DMS53 treated with DMSO at 0.1 percent for 48 hours (cell line): ENCODE results near the gene IL17RB.

Experiments used
- DNase-seq: peaks from one replicate; lab custom pipeline; 2025; ENCODE audit not compliant: unreplicated experiment; lab: John Stamatoyannopoulos, UW

The IL17RB gene

DNA sequence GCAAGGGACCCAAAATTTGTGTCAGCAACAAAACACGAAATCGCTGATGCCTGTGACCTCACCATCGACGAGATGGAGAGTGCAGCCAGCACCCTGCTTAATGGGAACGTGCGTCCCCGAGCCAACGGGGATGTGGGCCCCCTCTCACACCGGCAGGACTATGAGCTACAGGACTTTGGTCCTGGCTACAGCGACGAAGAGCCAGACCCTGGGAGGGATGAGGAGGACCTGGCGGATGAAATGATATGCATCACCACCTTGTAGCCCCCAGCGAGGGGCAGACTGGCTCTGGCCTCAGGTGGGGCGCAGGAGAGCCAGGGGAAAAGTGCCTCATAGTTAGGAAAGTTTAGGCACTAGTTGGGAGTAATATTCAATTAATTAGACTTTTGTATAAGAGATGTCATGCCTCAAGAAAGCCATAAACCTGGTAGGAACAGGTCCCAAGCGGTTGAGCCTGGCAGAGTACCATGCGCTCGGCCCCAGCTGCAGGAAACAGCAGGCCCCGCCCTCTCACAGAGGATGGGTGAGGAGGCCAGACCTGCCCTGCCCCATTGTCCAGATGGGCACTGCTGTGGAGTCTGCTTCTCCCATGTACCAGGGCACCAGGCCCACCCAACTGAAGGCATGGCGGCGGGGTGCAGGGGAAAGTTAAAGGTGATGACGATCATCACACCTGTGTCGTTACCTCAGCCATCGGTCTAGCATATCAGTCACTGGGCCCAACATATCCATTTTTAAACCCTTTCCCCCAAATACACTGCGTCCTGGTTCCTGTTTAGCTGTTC, 35.0 kb upstream of the IL17RB start:
- no peak for DNase-seq

DNA sequence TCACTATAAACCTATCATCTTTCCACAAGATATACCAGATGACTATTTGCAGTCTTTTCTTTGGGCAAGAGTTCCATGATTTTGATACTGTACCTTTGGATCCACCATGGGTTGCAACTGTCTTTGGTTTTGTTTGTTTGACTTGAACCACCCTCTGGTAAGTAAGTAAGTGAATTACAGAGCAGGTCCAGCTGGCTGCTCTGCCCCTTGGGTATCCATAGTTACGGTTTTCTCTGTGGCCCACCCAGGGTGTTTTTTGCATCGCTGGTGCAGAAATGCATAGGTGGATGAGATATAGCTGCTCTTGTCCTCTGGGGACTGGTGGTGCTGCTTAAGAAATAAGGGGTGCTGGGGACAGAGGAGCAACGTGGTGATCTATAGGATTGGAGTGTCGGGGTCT, 33.9 kb upstream of the IL17RB start:
- DNase-seq, result no peak

DNA sequence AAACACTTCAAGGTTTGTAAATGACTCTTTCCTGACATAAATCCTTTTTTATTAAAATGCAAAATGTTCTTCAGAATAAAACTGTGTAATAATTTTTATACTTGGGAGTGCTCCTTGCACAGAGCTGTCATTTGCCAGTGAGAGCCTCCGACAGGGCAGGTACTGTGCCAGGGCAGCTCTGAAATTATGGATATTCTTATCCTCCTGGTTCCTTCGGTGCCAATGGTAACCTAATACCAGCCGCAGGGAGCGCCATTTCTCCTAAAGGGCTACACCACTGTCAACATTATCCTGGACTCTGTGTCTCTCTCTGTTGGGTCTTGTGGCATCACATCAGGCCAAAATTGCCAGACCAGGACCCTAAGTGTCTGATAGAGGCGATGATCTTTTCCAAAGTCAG, 33.1 kb upstream of the IL17RB start:
- no peak for DNase-seq

DNA sequence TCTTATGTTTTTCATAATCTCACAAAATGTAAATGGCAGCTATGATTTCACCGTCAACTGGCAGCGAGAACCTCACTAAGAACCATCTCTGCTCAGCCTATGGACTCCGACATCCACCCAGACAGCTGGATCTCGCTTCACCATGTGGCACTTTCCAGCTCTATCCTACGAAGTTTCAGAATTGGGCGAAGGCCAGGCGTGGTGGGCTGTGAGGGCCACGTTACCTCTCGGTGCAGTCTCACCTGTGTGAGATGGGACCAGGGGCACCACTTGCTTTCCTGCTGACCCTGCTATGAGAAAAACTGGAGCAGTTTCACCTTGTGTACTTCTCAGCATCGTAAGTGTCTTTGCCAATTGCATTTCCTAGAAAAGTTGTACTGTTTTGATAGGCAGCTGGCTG, 32.5 kb upstream of the IL17RB start:
- no peak for DNase-seq

DNA sequence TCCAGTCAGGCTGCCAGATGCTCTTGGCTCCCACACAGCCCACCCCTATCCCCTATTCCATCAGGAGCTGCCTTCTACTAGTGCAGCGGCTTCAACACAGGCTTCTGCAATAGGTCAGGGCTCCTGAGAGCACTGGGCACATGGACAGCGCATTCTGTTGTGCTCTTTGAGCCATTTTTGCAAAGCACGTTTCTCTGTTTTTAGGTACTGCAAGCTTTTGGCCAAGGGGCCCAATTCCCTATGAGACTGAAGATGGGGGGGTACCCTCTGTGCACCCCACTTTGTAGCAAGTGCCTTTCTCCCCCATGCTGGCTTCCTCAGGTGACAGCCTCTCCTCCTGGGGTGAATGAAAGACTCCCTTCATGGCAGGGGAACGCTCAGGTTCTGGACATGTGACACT, 31.3 kb upstream of the IL17RB start:
- DNase-seq, result no peak

DNA sequence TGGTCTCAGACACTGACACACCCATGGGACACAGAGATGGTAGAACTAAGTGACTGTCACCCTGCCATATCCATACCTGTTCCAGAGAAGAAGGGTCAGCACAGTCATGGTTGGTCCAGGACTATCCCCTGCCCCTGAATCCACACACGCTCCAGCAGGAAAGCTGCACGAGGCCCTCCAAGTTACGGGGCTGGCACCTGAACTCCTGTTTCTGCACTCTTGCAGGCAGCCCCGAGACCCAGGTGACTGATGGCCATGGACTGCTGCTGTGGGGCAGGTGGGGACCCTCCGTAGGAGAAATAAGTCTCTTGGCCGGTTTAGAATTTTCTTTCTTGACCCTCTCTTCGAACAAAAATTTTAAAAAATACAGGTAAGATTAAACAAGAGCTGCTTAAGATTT, 30.7 kb upstream of the IL17RB start:
- no peak for DNase-seq

DNA sequence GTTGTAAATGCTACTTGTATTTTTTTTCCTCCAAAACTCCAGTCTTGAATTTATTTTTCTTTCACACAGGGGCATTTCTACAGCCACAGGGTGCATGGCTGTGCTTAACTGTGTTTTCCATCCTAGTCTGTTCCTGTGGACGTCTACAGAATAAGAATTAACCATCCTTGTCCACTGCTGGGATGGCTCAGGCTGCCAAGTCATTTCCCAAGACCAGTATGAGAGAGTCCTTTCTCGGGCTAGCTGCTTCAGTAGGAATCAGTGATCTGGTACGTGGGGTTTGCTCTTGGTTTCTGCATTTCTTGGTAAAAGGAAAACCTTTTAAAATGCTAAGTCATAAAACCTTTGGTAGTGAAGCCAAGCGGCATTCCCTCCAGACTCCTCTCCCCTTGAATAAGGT, 29.9 kb upstream of the IL17RB start:
- no peak for DNase-seq

DNA sequence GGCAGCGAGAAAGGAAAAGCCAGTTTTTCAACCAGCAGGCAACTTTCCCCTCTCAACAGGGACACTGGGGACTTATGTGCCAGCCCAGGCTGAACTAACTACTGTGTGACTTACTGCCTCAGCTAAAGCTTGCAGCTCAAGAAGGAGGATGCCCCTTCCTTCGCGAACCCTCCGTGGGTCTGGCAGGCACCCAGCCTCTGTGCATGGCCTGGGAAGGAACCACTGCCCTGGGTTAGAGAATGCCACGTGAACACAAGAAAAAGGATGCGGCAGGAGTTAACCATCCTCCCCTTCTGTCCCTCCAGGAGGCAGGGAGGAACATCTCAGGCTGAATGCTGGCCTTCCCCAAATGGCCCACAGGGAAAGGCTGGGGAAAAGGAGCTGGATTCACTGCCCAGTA, 29.2 kb upstream of the IL17RB start:
- no peak for DNase-seq

DNA sequence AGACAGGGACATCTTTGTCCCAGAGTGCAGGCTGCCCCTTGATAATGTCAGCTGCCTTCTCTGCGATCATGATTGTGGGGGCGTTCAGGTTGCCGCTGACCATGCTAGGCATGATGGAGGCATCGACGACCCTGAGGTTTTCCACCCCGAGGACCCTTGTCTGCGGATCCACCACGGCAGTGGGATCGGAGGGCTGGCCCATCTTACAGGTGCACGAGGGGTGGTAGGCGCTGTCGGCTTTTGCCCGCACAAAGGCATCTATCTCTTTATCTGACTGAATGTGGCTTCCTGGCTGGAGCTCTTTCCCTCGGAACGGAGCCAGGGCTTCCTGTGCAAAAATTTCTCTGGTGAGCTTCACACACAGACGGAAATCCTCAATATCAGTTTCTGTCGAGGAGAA, 28.6 kb upstream of the IL17RB start:
- no peak for DNase-seq

DNA sequence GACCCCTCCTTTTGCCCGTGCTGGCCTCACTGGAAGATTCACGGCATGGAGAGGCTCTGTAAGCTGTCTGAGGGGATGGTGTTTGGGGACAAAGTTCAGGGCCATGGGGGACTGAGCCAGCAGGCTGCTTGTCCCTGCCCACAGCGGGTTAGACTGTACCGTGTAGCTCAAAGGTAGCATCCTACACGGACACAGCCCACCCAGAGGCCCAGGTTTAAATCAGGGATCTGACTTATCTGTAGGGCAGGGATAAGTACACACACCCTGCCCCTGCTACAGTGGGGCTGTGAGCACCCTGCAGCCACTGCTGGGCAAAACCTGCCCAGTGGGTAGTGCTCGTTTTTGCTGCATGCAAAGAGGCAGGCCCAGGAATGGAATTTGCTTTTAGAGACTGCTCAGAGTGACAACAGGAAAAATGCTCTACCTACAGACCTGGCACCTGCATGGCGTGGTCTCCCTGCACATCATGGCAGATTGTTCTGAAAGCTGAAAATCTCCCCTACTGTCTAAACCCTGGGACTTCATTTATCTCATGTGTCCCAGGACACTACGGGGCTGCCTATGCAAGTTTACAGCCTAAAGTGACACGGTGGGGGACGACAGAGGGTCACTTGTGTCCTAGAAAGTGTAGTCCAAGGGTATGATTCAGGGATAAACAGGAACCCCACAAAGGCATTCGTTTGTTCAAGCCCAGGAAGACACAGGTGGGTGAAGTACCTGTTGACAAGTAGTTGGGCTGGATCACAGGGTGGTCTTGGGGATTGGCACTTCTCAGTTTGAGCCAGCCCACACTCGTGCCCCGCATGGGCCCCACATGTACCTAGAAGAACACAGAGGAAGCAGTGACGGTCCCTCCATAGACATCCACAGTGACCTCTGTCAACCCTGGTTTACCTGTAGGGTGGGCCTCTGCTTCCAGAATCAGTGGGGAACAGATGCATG, 27.9 kb upstream of the IL17RB start:
- DNase-seq, result no peak

DNA sequence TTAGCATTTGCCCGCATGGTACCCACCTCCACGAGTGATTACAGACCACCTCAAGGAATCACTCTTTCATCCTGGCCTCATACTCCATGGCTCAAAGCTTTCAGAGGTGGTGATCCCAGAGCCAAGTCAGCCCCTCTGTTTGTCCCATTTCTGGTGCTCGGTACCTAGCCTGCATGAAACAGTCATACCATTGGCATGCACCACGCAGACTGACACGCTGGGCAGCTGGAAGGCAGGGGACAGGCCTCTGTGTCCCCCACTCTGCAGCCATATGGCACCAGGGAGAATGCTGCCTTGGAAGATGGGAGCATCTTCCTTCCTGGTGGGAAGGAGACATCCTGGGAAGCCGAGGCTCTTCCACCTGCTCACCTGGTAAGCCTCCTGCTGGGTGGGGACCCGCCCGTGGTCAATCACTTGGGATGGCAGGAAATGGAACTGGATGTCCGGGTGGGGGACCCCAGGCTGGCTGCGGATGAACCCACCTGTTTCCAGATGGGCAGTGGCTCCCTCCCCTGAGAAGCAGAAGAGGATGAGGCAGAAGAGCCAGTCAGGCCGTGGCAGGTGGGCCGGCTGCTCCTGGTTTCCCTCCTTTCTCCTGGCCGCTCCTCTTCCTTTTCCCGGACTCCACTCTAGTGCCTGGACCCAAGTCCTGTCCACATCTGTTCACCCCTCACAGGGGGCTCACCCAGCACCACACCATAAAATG, 27.1 kb upstream of the IL17RB start:
- DNase-seq, result no peak

DNA sequence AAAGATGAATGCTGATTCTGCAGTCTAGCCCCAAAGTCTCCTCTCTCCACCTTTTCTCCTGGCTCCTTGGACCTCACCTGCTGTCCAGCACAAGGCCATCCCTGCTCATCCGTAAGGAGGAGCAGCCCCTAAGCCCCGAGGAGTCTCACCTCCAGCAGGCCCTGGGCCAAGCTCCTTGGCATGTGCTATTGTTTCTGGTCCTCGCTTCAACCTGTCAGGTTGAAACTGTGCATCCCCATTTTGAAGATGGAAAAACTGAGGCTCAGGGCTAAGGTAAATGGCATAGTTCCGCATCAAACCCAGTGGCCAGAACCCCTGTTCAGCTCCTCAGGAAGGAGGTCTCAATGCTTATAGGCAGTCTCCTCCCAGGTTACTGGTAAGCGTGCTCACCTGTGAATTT, 26.3 kb upstream of the IL17RB start:
- no peak for DNase-seq

DNA sequence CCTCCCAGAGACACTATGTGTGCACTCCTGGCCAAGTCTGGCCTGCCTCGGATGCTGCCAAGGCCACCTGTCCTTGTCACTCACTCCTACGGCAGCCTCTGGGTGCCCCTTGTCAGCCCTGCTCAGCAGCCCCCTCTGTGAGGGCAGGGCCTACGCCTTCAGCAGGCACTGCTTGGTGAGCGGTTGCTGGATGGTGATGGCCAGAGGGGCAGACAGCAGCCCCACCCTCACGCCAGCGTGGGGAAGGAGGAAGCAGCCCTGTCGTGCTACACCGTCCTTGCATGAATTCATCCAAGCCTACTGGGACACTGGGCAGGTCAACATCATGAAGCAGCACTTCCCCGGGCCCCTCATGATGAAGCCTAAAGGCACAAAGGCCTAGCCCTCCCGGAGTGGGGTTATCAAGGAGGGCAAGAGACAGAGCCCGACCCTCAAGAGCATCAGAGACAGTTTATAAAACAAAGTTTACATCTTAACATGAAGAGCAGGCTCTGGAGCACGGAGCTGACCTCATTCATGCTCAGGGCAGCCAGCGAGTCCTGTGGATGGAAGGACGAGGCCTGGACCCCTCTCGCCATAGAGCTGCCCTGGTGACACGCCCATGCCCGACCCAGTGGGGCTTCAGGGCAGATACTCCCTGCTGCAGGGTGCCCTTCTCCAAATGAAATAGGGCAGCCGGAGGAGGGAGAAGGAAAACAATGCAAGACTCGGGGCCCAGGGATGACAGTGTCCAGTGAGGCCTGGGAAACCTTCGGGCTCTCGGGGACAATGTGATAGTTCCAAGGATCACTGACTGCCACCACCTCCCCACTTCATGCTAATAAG, 25.4 kb upstream of the IL17RB start:
- no peak for DNase-seq

DNA sequence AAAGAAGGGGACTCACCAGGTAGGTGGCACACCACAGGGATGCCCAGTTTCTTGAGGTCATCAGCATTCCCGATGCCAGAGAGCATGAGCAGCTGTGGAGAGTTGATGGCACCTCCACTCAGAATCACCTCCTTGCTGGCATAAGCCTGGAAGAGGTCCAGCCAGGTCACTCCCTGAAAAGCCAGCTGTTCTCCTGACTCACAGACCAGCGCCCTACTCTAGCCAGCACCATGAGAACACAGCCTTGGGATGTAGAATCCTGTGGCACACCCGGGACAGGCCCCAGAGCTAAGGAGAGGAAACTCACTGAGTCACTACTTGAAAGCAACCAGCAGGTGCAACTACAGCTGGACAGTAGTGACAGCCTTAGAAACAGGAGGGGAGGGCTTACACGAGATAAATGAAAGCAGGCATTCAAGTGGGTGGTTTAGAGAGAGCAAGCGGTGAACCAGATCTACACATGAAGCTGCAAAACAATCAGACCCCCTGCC, 24.7 kb upstream of the IL17RB start:
- peak; percentile 44 for DNase-seq

DNA sequence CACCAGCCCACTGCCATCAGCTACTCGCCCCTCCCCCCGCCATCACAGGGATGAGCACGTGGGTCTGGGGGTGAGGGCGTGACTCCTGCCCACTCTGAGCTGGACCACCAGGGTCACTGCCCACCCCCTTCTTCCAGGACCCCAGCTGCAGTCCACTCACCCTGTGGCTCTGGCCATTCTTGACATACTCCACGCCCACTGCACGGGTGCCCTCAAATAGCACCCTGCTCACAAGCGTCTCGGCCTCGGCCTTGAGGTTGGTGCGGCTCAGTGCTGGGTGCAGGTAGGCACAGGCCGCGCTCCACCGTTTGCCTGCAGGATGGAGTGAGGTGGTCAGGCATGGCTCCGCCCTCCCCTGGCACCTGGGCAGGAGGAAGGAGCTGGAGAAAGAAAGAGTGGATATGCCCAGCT, 24.0 kb upstream of the IL17RB start:
- no peak for DNase-seq

DNA sequence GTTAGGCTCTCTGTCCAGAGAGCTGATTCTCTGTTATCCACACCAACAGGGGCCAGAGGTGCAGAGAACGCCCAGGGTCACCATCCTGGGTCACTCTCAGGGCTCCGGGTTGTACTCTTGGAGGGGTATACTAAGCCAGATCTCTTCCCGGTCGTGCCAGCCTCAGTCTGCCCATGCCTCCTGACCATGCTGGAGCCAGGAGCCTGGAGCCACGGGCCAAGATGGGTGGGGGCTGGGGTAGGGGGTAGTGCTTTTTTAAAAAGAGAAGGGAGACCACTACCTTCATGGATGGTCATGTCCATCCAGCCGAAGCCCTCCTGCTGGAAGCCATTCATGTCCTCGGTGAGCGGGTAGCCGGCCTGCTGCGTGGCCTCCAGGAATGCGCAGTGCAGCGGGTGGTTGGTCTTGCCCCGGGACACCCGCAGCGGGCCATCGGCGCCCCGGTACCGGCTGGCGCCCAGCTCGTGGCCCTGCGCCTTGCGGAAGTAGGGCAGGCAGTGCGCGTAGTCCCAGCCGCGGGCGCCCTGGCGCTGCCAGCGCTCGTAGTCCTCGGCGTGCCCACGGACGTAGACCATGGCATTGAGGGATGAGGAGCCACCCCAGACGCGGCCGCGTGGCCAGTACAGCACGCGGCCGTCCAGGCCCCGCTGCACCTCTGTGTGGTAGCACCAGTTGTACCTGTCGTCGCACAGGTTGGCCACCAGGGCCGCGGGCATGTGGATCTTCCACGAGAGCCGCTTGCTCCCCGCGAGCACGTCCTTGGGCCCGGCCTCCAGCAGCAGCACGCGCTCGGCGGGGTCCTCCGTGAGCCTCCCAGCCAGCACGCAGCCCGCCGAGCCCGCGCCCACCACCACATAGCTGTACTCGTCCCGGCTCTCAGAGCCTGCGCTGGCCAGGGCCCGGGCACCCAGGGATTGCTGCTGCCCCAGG, 23.1 kb upstream of the IL17RB start:
- no peak for DNase-seq

DNA sequence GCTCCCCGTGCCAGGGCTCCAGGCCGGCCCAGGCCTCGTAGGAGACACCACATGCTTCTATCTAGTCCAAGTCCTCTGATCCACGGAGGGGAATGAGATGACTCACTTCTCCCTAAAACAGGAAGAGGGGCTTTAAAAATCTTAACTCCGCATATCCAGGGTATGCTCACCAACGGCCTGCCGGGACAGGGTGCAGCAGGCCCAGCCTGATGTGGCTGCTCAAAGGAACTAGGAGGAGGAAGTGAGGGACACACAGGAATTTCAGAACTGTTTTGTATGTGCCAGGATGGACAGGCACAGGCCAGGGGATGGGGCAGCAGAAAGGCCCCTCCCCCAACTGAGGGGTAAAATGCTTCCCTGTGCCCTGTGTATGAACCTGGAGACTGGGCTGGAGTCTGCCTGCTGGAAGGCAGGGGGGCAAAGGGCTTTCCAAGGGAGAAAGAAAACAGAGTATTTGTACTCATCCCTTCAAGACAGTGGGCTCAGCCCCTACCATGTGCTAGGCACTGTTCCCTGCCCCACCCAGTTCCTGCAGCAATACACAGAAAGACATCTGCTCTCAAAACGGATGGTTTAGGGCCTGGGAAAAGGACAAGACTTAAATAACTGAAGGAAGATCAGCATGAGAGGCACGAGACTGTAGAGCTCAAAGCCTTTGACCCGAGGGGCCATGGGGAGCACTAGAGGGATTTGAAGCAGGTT, 22.3 kb upstream of the IL17RB start:
- no peak for DNase-seq

DNA sequence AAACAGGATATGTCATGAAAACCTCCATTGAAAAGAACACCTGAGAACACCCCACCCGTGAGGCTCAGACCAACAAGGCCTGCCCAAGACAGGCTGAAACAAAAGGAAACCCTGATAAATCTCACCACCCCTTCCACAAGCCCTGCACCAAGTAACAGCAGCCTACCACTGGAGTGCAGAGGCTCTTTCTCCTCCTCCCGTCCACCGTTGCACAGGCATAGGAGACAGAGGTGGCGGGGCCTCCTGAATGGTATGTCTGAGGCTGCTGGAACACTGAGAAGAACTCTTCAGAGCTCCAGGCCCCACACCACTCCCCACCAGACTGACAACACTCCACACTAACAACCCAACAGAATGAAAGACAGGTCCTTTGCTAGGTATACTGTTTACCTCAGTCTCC, 21.6 kb upstream of the IL17RB start:
- DNase-seq, result no peak

DNA sequence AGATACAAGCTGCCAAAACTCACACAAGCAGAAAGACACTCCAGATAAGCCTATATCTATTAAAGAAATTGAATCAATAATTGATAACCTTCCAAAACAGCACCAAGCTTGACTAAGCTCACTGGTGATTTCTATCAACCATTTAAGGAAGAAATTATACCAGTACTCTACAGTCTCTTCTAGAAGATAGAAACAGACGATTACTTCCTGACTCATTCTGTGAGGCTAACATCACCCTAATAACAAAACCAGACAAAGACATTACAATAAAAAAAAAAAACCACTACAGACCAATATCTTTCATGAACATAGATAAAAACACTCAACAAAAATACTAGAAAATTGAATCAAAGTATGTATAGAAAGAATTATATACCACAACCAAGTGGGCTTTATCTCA, 20.3 kb upstream of the IL17RB start:
- DNase-seq, result no peak
